Astrocyte (in vitro differentiated cells and primary cell): ENCODE results near the gene DNAJC30. TPM values are rescaled to one million over a fixed set of nuclear protein-coding genes. Genes with fewer than 3 reads are reported as not detected.
"Not testable (repeated sequence)": the region's sequence is repeated elsewhere in the genome, so short reads cannot be mapped to it uniquely, and the experiment has no call there.

Experiments used
- DNase-seq: peaks from one replicate; pipeline ENCODE4 v3.0.0-alpha.2; 2010; ENCODE audit warnings: low read depth
- FAIRE-seq: peaks from 2 replicates; lab custom pipeline; 2011; peaks lifted over from hg19 to GRCh38; lab: Jason Lieb, UNC
- H2AFZ ChIP-seq: 2 replicates; pipeline ENCODE4 v1.6.0; 2012; ENCODE audit warnings: low read depth, low read length, inconsistent platforms
- H3K27ac ChIP-seq: 2 replicates; pipeline ENCODE4 v1.5.1; 2011; ENCODE audit warnings: low read depth, low read length, inconsistent platforms
- H3K27me3 ChIP-seq: 2 replicates; pipeline ENCODE4 v1.6.0; 2011; ENCODE audit warnings: low read length, inconsistent platforms; ENCODE audit not compliant: insufficient read depth
- H3K36me3 ChIP-seq: 2 replicates; pipeline ENCODE4 v1.5.1; 2011; ENCODE audit warnings: low read length, inconsistent platforms; ENCODE audit not compliant: insufficient read depth
- H3K4me1 ChIP-seq: 2 replicates; pipeline ENCODE4 v1.5.1; 2011; ENCODE audit warnings: low read length, inconsistent platforms; ENCODE audit not compliant: insufficient read depth
- H3K4me2 ChIP-seq: 2 replicates; pipeline ENCODE4 v1.6.0; 2012; ENCODE audit warnings: low read length, inconsistent platforms
- H3K4me3 ChIP-seq: 2 replicates; pipeline ENCODE4 v1.5.1; 2011; ENCODE audit warnings: low read depth, mild to moderate bottlenecking, low read length, inconsistent platforms; ENCODE audit not compliant: insufficient read depth
- H3K79me2 ChIP-seq: 2 replicates; pipeline ENCODE4 v1.6.0; 2012; ENCODE audit warnings: mild to moderate bottlenecking, low read length, inconsistent platforms; ENCODE audit not compliant: insufficient read depth
- H3K9ac ChIP-seq: 2 replicates; pipeline ENCODE4 v1.6.0; 2012; ENCODE audit warnings: mild to moderate bottlenecking, low read length, inconsistent platforms
- H3K9me3 ChIP-seq: 2 replicates; pipeline ENCODE4 v1.5.1; 2012; ENCODE audit warnings: low read depth, mild to moderate bottlenecking, low read length, inconsistent platforms; ENCODE audit not compliant: insufficient read depth
- H4K20me1 ChIP-seq: 2 replicates; pipeline ENCODE4 v1.6.0; 2012; ENCODE audit warnings: low read length, inconsistent platforms; ENCODE audit not compliant: insufficient read depth
- H3K27ac Mint-ChIP-seq: one replicate; pipeline ENCODE4 v1.8.0; 2021; ENCODE audit warnings: mild to moderate bottlenecking, mixed read lengths; ENCODE audit not compliant: unreplicated experiment
- H3K27me3 Mint-ChIP-seq: one replicate; pipeline ENCODE4 v1.8.0; 2021; ENCODE audit warnings: low read depth, mixed read lengths; ENCODE audit not compliant: unreplicated experiment
- H3K36me3 Mint-ChIP-seq: one replicate; pipeline ENCODE4 v1.8.0; 2021; ENCODE audit warnings: low read depth, mixed read lengths; ENCODE audit not compliant: unreplicated experiment
- H3K4me1 Mint-ChIP-seq: one replicate; pipeline ENCODE4 v1.8.0; 2021; ENCODE audit warnings: low read depth, mixed read lengths; ENCODE audit not compliant: unreplicated experiment
- H3K4me3 Mint-ChIP-seq: one replicate; pipeline ENCODE4 v1.8.0; 2021; ENCODE audit warnings: mild to moderate bottlenecking, moderate library complexity, mixed read lengths; ENCODE audit not compliant: unreplicated experiment
- H3K9me3 Mint-ChIP-seq: one replicate; pipeline ENCODE4 v1.8.0; 2021; ENCODE audit warnings: mild to moderate bottlenecking, mixed read lengths; ENCODE audit not compliant: unreplicated experiment
- EZH2 ChIP-seq: IDR thresholded peaks from 2 replicates; pipeline ENCODE4 v1.6.1; 2012; ENCODE audit warnings: mild to moderate bottlenecking, low read length, inconsistent platforms; ENCODE audit not compliant: insufficient read depth
- total RNA-seq: library from RNA; stranded (reverse); gene quantifications from 2 replicates; pipeline ENCODE4 v1.2.1, GENCODE V29; 2021
- TF ChIP-seq, protein P1 (sequence below): IDR thresholded peaks from 2 replicates; pipeline ENCODE4 v1.5.1; 2011; ENCODE audit warnings: low read depth, mild to moderate bottlenecking, inconsistent platforms, low read length, moderate library complexity; ENCODE audit not compliant: insufficient read depth

Gene DNAJC30
- total RNA-seq, 1 donor from 2014 or later = 11.0 TPM

DNA sequence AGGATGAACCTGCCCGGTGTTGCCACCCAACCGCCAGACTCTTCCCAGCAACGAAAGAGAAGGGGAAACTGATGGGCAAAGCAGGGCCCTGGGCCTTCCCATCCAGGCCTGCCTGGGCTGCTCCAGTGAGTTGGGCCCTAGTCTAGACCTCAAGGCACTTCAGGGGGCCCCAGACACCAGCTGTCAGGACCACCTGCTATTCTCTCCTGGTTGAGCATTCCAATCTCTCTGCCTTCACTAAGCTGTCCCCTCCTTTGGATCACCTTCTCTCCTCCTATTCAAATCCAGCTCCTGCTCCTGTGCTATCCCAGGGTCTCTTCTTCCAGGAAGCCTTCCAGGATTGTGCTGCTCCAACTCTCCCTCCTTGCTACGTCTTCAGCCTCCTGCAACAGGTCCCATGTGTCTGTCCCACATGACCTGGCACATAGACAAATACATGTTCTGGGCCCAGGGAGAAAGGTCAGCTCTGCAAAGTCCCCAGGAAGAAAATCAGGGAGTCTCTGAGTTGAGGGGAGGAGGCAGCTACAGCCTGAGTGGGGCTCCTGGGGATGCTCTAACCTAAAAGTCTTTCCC is 33.2 kb upstream of the DNAJC30 start:
- H3K4me1 ChIP-seq = peaks cover 44% of the 10 kb centered on the region
- H3K79me2 ChIP-seq = peaks cover 79% of the 10 kb centered on the region
- H3K4me3 ChIP-seq = peak overlapping the region; percentile 26
- H3K27me3 ChIP-seq = no peaks in the 10 kb centered on the region
- peaks cover 16% of the 10 kb centered on the region for H3K36me3 ChIP-seq
- no peaks in the 10 kb centered on the region for H3K9me3 ChIP-seq
- TF ChIP-seq, protein P1, sequence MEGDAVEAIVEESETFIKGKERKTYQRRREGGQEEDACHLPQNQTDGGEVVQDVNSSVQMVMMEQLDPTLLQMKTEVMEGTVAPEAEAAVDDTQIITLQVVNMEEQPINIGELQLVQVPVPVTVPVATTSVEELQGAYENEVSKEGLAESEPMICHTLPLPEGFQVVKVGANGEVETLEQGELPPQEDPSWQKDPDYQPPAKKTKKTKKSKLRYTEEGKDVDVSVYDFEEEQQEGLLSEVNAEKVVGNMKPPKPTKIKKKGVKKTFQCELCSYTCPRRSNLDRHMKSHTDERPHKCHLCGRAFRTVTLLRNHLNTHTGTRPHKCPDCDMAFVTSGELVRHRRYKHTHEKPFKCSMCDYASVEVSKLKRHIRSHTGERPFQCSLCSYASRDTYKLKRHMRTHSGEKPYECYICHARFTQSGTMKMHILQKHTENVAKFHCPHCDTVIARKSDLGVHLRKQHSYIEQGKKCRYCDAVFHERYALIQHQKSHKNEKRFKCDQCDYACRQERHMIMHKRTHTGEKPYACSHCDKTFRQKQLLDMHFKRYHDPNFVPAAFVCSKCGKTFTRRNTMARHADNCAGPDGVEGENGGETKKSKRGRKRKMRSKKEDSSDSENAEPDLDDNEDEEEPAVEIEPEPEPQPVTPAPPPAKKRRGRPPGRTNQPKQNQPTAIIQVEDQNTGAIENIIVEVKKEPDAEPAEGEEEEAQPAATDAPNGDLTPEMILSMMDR = no peak
- no peak for TF ChIP-seq EZH2
- Mint-ChIP-seq H3K27me3 (peaks cover 7% of the 10 kb centered on the region), H3K27ac (peak overlapping the region; percentile 12), H3K4me1 (peaks cover 20% of the 10 kb centered on the region), H3K4me3 (peak overlapping the region; percentile 34), H3K9me3 (no peaks in the 10 kb centered on the region), H3K36me3 (peaks cover 5% of the 10 kb centered on the region)
- H2AFZ ChIP-seq = no peak overlapping the region
- DNase-seq (no peak), FAIRE-seq (no peak)
- peaks cover 69% of the 10 kb centered on the region for H4K20me1 ChIP-seq
- H3K9ac ChIP-seq = peak overlapping the region; percentile 95
- H3K4me2 ChIP-seq = peak overlapping the region; percentile 91
- H3K27ac ChIP-seq = peak overlapping the region; percentile 95

- Mint-ChIP-seq H3K27me3 (peaks cover 4% of the 10 kb centered on the region), H3K4me1 (peaks cover 20% of the 10 kb centered on the region), H3K36me3 (peaks cover 5% of the 10 kb centered on the region), H3K9me3 (no peaks in the 10 kb centered on the region), H3K27ac (peak overlapping the region; percentile 12), H3K4me3 (peak overlapping the region; percentile 34)
- H3K4me3 ChIP-seq = peak overlapping the region; percentile 26
- H3K79me2 ChIP-seq = peaks cover 85% of the 10 kb centered on the region
- H3K4me1 ChIP-seq = peaks cover 46% of the 10 kb centered on the region
- H3K4me2 ChIP-seq = peak overlapping the region; percentile 91
- FAIRE-seq (no peak), DNase-seq (peak; percentile 90)
- TF ChIP-seq, protein P1 = no peak
- TF ChIP-seq EZH2 = no peak
- H2AFZ ChIP-seq = no peak overlapping the region
- peaks cover 16% of the 10 kb centered on the region for H3K36me3 ChIP-seq
- H3K27me3 ChIP-seq = no peaks in the 10 kb centered on the region
- H3K9me3 ChIP-seq = no peaks in the 10 kb centered on the region
- H4K20me1 ChIP-seq = peaks cover 75% of the 10 kb centered on the region
- H3K27ac ChIP-seq = peak overlapping the region; percentile 95
- H3K9ac ChIP-seq = peak overlapping the region; percentile 95
Measured at GRCh38 chr7:73715648-73716317, 32.5 kb upstream of the DNAJC30 start.

DNA sequence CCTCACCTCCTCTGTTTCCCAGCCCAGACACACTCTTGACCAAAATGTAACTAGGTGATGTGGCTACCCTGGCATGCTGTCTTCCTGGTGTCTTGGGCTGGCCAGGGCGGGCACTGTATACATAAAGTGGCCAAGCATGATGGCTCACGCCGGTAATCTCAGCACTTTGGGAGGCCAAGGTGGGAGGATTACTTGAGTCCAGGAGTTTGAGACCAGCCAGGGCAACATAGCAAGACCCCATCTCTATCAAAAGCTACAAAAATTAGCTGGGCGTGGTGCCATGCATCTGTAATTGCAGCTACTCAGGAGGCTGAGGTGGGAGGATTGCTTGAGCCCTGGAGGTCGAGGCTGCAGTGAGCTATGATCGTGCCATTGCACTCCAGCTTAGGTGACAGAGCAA is 30.1 kb upstream of the DNAJC30 start:
- not testable (repeated sequence) for H3K27me3 Mint-ChIP-seq, H3K4me2 ChIP-seq, FAIRE-seq, H3K9me3 Mint-ChIP-seq, H3K4me3 Mint-ChIP-seq, H3K9me3 ChIP-seq, H3K4me3 ChIP-seq, H3K27me3 ChIP-seq, H3K36me3 Mint-ChIP-seq, H3K27ac ChIP-seq, H2AFZ ChIP-seq, DNase-seq
- peak overlapping the region; percentile 20 for H3K9ac ChIP-seq
- Mint-ChIP-seq H3K27ac (peak overlapping the region; percentile 72), H3K4me1 (peaks cover 20% of the 10 kb centered on the region)
- H4K20me1 ChIP-seq = peaks cover 93% of the 10 kb centered on the region
- H3K36me3 ChIP-seq = peaks cover 16% of the 10 kb centered on the region
- peaks cover 45% of the 10 kb centered on the region for H3K4me1 ChIP-seq
- H3K79me2 ChIP-seq = peaks cover 99% of the 10 kb centered on the region
